Trophoblast cell (in vitro differentiated cells and primary cell): ENCODE measurements around the gene TP53BP2.
"Not testable (repeated sequence)": the region's sequence is repeated elsewhere in the genome, so short reads cannot be mapped to it uniquely, and the experiment has no call there.

Experiments used
- DNase-seq, 2 donors: peaks; one replicate each; pipeline ENCODE4 v3.0.0-alpha.2; 2016
- H2AFZ ChIP-seq: 2 replicates; pipeline ENCODE4 v1.6.1; 2013; ENCODE audit warnings: low read length, moderate library complexity, mild to moderate bottlenecking; ENCODE audit not compliant: insufficient read depth, poor library complexity
- H2AK5ac ChIP-seq: 2 replicates; pipeline ENCODE4 v1.6.1; 2013; ENCODE audit warnings: mild to moderate bottlenecking, low read length
- H2BK120ac ChIP-seq: 2 replicates; pipeline ENCODE4 v1.6.1; 2013; ENCODE audit warnings: low read length, mild to moderate bottlenecking, moderate library complexity; ENCODE audit not compliant: insufficient read depth, poor library complexity
- H2BK12ac ChIP-seq: 2 replicates; pipeline ENCODE4 v1.6.1; 2013; ENCODE audit warnings: mild to moderate bottlenecking, low read length, moderate library complexity
- H2BK5ac ChIP-seq: 2 replicates; pipeline ENCODE4 v1.6.1; 2013; ENCODE audit warnings: low read length, low read depth, moderate library complexity, mild to moderate bottlenecking; ENCODE audit not compliant: poor library complexity
- H3K14ac ChIP-seq: 2 replicates; pipeline ENCODE4 v1.6.1; 2013; ENCODE audit warnings: mild to moderate bottlenecking, low read length
- H3K18ac ChIP-seq: 2 replicates; pipeline ENCODE4 v1.6.1; 2013; ENCODE audit warnings: mild to moderate bottlenecking, low read length
- H3K23ac ChIP-seq: 2 replicates; pipeline ENCODE4 v1.6.1; 2013; ENCODE audit warnings: low read length
- H3K27ac ChIP-seq: 2 replicates; pipeline ENCODE4 v1.5.1; 2013; ENCODE audit warnings: low read depth, mild to moderate bottlenecking, inconsistent platforms, low read length, moderate library complexity
- H3K27me3 ChIP-seq: 2 replicates; pipeline ENCODE4 v1.6.1; 2013; ENCODE audit warnings: inconsistent platforms, mild to moderate bottlenecking, low read length, moderate library complexity; ENCODE audit not compliant: insufficient read depth
- H3K36me3 ChIP-seq, 2 experiments: 1 replicate in 1 of 2; 2 replicates in 1 of 2; pipeline ENCODE4 v1.6.1; 2013; ENCODE audit warnings: low read length in 2 of 2, mild to moderate bottlenecking in 2 of 2, moderate library complexity in 1 of 2; ENCODE audit not compliant: insufficient read depth in 2 of 2, control insufficient read depth in 1 of 2
- H3K4ac ChIP-seq: 2 replicates; pipeline ENCODE4 v1.6.1; 2013; ENCODE audit warnings: low read depth, mild to moderate bottlenecking, low read length, moderate library complexity
- H3K4me1 ChIP-seq, 2 experiments: 1 replicate in 1 of 2; 2 replicates in 1 of 2; pipeline ENCODE4 v1.6.1; 2013; ENCODE audit warnings: low read length in 2 of 2, mild to moderate bottlenecking in 2 of 2, moderate library complexity in 1 of 2; ENCODE audit not compliant: insufficient read depth in 2 of 2, control insufficient read depth in 1 of 2
- H3K4me2 ChIP-seq: 2 replicates; pipeline ENCODE4 v1.6.1; 2013; ENCODE audit warnings: inconsistent platforms, mild to moderate bottlenecking, low read length, moderate library complexity
- H3K4me3 ChIP-seq: 2 replicates; pipeline ENCODE4 v1.5.1; 2013; ENCODE audit warnings: mild to moderate bottlenecking, low read depth, low read length, inconsistent platforms
- H3K79me1 ChIP-seq: one replicate; pipeline ENCODE4 v1.6.1; 2013; ENCODE audit warnings: low read length
- H3K79me2 ChIP-seq: 2 replicates; pipeline ENCODE4 v1.6.1; 2013; ENCODE audit warnings: low read length, mild to moderate bottlenecking; ENCODE audit not compliant: control insufficient read depth, insufficient read depth, poor library complexity
- H3K9ac ChIP-seq: 2 replicates; pipeline ENCODE4 v1.6.1; 2013; ENCODE audit warnings: mild to moderate bottlenecking, low read length
- H3K9me3 ChIP-seq: 2 replicates; pipeline ENCODE4 v1.6.1; 2013; ENCODE audit warnings: low read depth, mild to moderate bottlenecking, control low read depth, inconsistent platforms, low read length; ENCODE audit not compliant: insufficient read depth
- H4K12ac ChIP-seq: 2 replicates; pipeline ENCODE4 v1.6.1; 2013; ENCODE audit warnings: low read depth, mild to moderate bottlenecking, low read length, moderate library complexity
- H4K8ac ChIP-seq: 2 replicates; pipeline ENCODE4 v1.6.1; 2013; ENCODE audit warnings: low read depth, mild to moderate bottlenecking, low read length, moderate library complexity
- H4K91ac ChIP-seq: one replicate; pipeline ENCODE4 v1.6.1; 2013; ENCODE audit warnings: low read depth, mild to moderate bottlenecking, low read length, moderate library complexity
- WGBS: extraction: QIAGEN DNeasy Blood & Tissue Kit; methylation state at CpG from one replicate; pipeline ENCODE4 v1.1.7; 2013; ENCODE audit warnings: missing lambda C conversion rate; ENCODE audit not compliant: insufficient read length, insufficient coverage; ENCODE audit errors: extremely low coverage; 5-methylcytosine and 5-hydroxymethylcytosine counted together

TP53BP2 gene

GRCh38 chr1:223841977-223842623 lies 3.6 kb downstream of the TP53BP2 start:
- H3K9me3 ChIP-seq, H3K36me3 ChIP-seq, H3K27ac ChIP-seq, H3K4me3 ChIP-seq, H2BK12ac ChIP-seq, H3K14ac ChIP-seq, DNase-seq, H4K12ac ChIP-seq, H3K4me2 ChIP-seq, H3K4me1 ChIP-seq, H2AFZ ChIP-seq, H3K23ac ChIP-seq, H4K8ac ChIP-seq, H3K18ac ChIP-seq, H3K9ac ChIP-seq, H2AK5ac ChIP-seq, H3K27me3 ChIP-seq, H2BK120ac ChIP-seq, H2BK5ac ChIP-seq: not testable (repeated sequence)
- Histone ChIP-seq H4K91ac (peak overlapping the region; percentile 14), H3K79me1 (peaks cover 17% of the 10 kb centered on the region), H3K79me2 (peaks cover 40% of the 10 kb centered on the region), H3K4ac (peak overlapping the region; percentile 99)
- no CpG with 5 or more reads among the region's 13 CpGs for WGBS

GRCh38 chr1:223840254-223840653 lies 5.5 kb downstream of the TP53BP2 start:
- Histone ChIP-seq H4K91ac (no peak overlapping the region), H3K79me1 (peaks cover 6% of the 10 kb centered on the region), H3K14ac (no peak overlapping the region), H3K4me3 (no peak overlapping the region), H3K36me3 (peaks cover 0 to 3% of the 10 kb centered on the region in 2 experiments), H2AK5ac (no peak overlapping the region), H3K4ac (no peak overlapping the region), H3K9ac (no peak overlapping the region), H2BK5ac (no peak overlapping the region), H3K9me3 (no peaks in the 10 kb centered on the region), H2BK120ac (no peak overlapping the region), H3K23ac (no peak overlapping the region), H3K27ac (no peak overlapping the region), H3K4me1 (peaks cover 13 to 15% of the 10 kb centered on the region in 2 experiments), H4K8ac (no peak overlapping the region), H2BK12ac (no peak overlapping the region), H3K79me2 (peaks cover 35% of the 10 kb centered on the region), H3K18ac (no peak overlapping the region), H4K12ac (no peak overlapping the region), H2AFZ (no peak overlapping the region), H3K27me3 (no peaks in the 10 kb centered on the region), H3K4me2 (no peak overlapping the region)
- DNase-seq, result no peak

GRCh38 chr1:223838125-223838854 lies 7.5 kb downstream of the TP53BP2 start:
- H3K4me3 ChIP-seq, result no peak overlapping the region
- no peak overlapping the region for H2BK5ac ChIP-seq
- DNase-seq, result no peak
- H3K23ac ChIP-seq, result no peak overlapping the region
- H2AFZ ChIP-seq, result no peak overlapping the region
- H3K79me2 ChIP-seq, result peaks cover 28% of the 10 kb centered on the region
- no peak overlapping the region for H3K27ac ChIP-seq
- H3K27me3 ChIP-seq, result no peaks in the 10 kb centered on the region
- no peaks in the 10 kb centered on the region for H3K79me1 ChIP-seq
- peak overlapping the region; percentile 70 for H2BK12ac ChIP-seq
- H4K91ac ChIP-seq, result no peak overlapping the region
- H4K12ac ChIP-seq, result no peak overlapping the region
- H3K4me1 ChIP-seq, result peaks cover 13 to 15% of the 10 kb centered on the region in 2 experiments
- no peak overlapping the region for H2BK120ac ChIP-seq
- no peak overlapping the region for H3K14ac ChIP-seq
- no peak overlapping the region for H3K9ac ChIP-seq
- peaks cover 0 to 3% of the 10 kb centered on the region in 2 experiments for H3K36me3 ChIP-seq
- H2AK5ac ChIP-seq, result no peak overlapping the region
- H4K8ac ChIP-seq, result no peak overlapping the region
- H3K9me3 ChIP-seq, result no peaks in the 10 kb centered on the region
- H3K4ac ChIP-seq, result peak overlapping the region; percentile 98
- H3K4me2 ChIP-seq, result no peak overlapping the region
- H3K18ac ChIP-seq, result no peak overlapping the region
- WGBS, result no CpG with 5 or more reads among the region's 5 CpGs

- DNase-seq, result no peak
- Histone ChIP-seq H3K14ac (no peak overlapping the region), H3K79me1 (no peaks in the 10 kb centered on the region), H2BK120ac (no peak overlapping the region), H2BK5ac (no peak overlapping the region), H3K23ac (no peak overlapping the region), H3K4me3 (no peak overlapping the region), H3K36me3 (peaks cover 0 to 3% of the 10 kb centered on the region in 2 experiments), H3K9ac (no peak overlapping the region), H3K9me3 (no peaks in the 10 kb centered on the region), H3K27me3 (no peaks in the 10 kb centered on the region), H4K12ac (no peak overlapping the region), H3K18ac (no peak overlapping the region), H2BK12ac (no peak overlapping the region), H3K4me2 (no peak overlapping the region), H3K27ac (peak overlapping the region; percentile 8), H3K4ac (peak overlapping the region; percentile 98), H3K79me2 (peaks cover 29% of the 10 kb centered on the region), H2AFZ (no peak overlapping the region), H4K91ac (no peak overlapping the region), H4K8ac (no peak overlapping the region), H3K4me1 (peaks cover 14 to 17% of the 10 kb centered on the region in 2 experiments), H2AK5ac (no peak overlapping the region)
- no CpG with 5 or more reads among the region's 10 CpGs for WGBS
Measured at GRCh38 chr1:223837687-223838086, 8.1 kb downstream of the TP53BP2 start.
